HG03064 (cell line): ENCODE results near the gene MYO18B.

Experiments
- ATAC-seq: cut with Tn5 transposase; IDR thresholded peaks from one replicate; pipeline ENCODE4 v1.9.1; 2021; ENCODE audit warnings: low read depth; ENCODE audit not compliant: unreplicated experiment

Gene MYO18B

DNA sequence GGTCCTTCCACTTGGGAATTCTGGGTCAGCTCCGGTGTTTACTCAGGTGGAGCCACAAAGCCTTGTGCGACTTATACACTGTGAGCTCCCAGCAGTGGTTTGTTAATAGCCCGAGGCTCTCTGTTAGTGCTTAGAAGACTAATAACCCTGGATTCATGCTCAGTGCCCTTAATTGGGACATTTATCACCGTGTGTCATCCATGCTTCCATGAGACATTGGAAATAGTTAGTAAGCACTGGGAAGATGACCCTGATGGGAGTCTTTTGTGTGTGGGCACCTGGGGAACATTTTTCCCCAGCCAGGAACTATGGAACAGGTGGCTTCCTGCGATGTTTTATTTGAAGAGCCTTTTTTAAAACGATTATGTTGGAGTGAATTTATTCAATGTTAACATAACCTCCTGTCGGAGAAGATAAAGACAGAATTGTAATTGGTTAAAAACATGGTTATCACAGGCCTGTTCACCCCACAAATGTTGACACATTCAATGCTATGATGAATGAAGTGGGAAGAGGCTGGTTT is 188.9 kb downstream of the MYO18B start:
- no peak for ATAC-seq

GRCh38 chr22:25933158-25933788 is 191.3 kb downstream of the MYO18B start:
- ATAC-seq: no peak

DNA sequence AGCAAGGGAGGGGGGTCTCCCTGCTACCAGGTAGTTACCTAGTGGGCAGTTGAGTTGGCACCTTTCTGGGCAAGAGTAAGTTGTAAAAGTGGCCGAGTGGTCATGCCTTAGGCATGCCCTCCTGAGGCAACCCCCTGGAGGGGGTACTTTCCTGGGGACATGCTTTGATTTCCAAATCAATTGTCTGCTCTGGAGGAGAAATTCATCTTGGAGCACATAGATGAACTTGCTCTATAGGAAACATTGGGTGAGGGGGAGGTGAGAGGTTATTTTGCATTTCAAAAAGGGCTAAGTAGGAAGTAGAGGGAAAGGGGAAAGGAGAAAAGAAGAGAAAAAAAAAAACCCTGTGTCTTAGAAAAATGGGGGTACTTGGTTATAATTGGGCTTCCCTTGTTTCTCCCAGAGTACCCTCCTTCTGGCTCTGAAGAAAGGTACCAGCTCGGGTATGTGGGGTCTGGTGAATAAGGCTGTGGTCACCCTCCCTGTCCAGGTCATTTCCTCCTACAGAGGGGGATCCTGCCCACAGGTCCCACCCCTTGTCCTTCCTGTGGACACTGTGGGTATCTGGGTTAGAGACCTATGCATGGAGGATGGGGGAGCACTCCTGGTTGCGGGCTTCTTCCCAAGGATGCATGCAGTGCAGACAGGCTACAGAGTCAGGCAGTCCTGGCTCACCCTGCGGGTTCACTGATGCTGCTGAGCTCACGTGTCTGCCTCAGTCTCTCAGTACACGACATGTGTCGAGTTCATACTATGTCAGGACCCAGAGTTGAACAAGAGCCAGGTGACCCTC is 193.5 kb downstream of the MYO18B start:
- ATAC-seq: no peak

- no peak for ATAC-seq
Observed at GRCh38 chr22:25938151-25938550, 196.2 kb downstream of the MYO18B start.

GRCh38 chr22:25939384-25939783 is 197.4 kb downstream of the MYO18B start:
- ATAC-seq: no peak

GRCh38 chr22:25940479-25940878 is 198.5 kb downstream of the MYO18B start:
- ATAC-seq: no peak

DNA sequence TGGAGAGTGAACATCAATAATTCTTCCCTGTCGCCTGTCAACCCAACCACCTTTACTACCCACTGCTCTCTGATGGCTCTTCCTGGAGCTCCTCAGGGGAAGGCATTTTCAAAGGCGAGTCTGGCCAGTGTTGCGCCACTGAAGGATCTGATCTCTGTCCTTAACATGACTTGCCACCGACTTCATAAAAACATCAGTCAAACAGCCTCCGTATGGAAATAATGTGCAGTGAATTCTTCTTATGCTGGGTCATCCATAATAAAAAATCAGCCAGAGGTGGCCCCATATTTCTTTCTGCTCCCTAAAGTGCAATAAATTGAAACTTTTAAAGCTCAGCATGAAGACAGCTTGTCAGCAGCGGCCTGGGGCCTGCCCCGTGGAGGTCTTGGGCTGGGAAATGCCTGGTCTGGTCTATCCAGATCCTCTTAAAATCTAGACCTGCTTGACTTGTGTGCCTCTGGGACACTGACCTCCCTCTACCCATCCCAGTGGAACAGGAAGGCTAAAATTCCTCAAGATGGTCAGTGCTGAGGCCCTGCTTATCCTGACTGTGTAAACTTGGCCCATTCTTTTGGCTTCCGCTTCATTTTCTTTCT is 199.5 kb downstream of the MYO18B start:
- ATAC-seq: no peak

- ATAC-seq: no peak
Observed at GRCh38 chr22:25942115-25942855, 200.3 kb downstream of the MYO18B start.

DNA sequence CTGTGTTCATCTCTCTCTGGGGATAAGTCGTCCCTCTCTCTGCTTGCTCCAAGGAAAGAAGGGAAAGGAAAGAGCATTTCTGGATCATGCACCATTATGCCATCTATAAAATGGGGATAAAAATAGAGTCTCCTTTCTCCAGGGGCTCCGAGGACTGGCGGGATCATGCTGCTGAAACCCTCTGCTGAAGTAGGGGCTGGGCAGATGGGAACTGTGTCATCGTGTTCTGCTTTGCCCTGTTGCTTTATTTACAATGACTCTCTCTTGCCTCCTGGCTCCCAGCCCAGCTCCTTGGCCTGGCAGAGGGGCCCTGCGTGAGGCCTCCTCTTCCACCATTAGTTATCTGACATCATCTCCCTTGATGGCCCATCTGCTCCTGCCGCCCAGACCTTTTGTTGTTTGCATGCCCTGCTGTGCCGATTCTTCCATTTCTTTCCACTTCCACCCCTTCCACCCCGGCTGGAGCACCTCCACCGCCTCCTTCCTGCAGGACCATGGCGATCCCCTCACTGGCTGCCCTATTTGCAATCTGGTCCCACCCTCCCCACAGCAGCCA is 200.9 kb downstream of the MYO18B start:
- ATAC-seq: no peak

DNA sequence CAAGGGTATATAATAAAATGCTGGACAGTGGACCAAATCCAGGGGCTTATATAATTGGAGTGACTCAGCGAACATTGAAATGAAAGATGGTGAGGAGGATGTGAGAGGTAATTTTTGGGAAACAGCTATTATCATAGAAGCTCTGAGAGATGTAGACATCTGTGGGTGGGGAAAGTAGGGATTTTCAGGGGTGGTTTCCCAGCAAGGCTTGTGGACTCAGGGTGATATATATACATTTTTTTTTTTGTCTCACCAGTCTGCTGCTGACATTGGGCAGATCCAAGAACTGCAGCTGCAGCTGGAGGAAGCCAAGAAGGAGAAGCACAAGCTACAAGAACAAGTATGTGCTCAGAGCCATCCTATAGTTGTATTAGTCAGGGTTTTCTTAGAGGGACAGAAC is 208.1 kb downstream of the MYO18B start:
- ATAC-seq: no peak

- ATAC-seq: no peak
Observed at GRCh38 chr22:25953276-25953675, 211.3 kb downstream of the MYO18B start.

DNA sequence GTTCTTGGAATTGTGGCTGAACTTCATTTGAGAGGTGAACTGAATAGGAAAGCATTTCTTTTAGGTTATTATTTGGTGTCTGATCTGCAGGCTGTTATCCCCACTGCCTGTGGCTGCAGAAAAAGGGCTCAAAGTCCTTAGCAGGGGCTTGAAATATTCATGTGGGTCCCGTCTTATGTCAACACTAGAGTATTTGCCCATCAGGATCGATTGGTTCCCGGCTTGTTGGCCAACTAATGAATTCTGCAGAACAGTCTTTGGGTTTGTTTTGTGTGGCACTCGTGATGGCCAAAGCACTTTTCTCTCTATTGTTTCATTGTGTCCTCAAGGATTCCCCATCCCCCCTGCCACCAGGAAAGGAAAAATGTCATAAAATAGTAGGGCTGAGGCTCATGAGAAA is 211.9 kb downstream of the MYO18B start:
- ATAC-seq: no peak

DNA sequence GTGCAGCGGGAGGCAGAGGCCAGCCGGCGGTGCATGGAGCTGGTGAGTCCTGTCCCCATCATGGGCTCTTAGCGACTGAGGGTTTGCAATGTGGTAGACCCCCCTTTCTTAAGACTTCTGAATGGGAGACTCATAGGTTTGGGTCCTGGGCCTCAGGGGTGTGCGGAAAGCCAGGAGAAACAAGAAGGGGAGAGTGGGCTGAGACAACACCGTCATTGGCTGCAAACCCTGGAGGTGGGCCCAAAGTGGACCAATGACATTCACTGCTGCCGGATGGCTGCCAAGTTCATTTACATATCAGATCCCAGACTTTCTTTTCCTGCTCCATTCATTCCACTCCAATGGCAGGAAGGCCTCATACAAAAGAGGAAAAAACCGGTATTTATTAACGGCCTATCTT is 213.3 kb downstream of the MYO18B start:
- ATAC-seq: no peak

DNA sequence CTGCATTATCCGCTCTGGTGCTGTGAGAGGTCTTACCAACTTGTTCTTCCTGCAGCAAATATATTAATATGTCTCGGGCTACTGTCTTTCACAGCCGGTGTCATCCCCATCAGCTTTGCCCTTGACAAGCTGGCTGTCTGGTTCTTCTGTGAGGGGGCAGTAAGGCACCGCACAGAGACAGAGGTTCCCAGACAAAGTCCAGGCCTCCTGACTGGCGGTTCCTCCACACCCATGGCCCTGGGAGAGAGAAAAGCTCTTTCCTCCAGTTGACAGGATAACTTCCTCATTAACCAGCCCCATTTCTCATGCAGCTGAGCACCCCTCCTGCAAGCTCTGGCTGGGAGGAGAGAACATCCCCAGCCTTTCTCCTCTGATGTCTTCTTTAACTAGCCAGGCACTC is 214.8 kb downstream of the MYO18B start:
- no peak for ATAC-seq

DNA sequence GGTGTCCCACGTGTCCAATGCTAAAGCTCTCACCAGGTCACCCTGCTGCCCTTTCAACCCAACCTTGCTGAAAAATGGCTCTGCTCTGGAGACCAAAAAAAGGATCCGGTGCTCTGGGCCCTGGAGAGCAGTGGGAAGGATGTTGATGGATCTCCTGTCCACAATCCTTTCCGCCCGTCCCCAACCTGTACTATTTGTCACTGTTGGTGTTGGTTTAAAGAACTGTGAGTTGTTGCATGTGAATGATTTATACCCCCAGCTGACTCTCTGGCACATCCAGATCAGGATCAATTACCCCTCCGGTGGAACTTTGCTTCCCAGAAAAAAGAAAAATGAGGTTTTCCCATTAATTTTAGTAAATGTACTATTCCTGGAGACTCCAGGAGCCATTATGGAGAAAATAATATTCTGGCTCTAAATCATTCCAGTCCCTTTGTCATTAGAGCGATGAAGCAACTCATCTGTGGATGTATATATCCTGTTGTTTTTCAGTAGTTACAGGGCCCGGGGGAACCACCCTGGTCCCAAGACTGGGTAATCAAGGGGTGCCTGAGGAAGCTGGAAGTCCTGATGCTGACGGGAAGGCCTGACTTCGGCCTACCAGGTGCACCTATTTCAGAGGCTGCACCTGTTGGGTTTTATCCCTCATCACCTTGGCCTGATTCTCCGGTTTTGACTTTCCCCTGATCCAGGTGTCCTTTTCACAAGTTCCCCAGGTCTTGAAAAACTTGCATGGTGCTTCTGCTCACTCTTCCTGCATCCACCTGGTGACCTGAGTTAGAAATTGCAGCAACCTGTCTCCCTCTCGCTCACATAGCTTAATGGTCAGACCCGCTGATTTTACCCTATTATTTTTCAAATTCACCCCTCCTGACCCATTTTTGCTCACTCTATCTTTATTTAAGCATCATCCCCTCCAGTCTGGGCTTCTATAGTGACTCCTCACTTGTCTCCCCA is 218.1 kb downstream of the MYO18B start:
- ATAC-seq: no peak

DNA sequence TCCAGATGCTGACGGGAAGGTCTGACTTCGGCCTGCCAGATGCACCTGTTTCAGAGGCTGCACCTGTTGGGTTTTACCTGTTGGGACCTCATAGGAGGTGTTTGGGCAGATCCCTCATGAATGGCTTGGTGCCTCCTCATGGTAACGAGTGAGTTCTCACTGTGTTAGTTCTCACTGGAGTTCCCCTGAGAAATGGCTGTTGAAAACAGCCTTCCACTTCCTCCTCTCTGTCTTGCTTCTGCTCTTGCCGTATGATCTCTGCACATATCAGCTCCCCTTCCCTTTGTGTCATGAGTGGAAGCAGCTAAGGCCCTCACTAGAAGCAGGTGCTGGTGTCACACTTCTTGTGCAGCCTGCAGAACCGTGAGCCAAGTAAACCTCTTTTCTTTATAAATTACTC is 219.7 kb downstream of the MYO18B start:
- ATAC-seq: no peak

DNA sequence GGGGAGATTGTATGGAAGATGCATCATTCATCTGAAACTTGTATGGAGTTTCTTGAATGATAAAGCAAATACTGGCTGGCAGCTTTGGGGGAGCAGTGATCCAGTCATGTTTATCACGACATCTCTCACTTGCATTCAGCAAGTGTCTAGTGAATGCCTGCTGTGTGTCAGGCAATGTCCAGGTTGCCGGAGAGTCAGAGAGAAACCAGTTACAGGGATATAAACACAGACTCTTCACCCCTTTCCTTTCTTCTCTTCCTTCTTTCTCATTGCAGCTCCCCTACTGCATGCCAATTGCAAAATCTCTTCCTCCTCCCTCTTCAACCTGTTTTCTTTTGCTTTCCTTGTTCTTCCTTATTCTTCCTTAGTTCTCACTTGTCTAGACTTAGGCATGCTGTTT is 220.7 kb downstream of the MYO18B start:
- ATAC-seq: no peak

DNA sequence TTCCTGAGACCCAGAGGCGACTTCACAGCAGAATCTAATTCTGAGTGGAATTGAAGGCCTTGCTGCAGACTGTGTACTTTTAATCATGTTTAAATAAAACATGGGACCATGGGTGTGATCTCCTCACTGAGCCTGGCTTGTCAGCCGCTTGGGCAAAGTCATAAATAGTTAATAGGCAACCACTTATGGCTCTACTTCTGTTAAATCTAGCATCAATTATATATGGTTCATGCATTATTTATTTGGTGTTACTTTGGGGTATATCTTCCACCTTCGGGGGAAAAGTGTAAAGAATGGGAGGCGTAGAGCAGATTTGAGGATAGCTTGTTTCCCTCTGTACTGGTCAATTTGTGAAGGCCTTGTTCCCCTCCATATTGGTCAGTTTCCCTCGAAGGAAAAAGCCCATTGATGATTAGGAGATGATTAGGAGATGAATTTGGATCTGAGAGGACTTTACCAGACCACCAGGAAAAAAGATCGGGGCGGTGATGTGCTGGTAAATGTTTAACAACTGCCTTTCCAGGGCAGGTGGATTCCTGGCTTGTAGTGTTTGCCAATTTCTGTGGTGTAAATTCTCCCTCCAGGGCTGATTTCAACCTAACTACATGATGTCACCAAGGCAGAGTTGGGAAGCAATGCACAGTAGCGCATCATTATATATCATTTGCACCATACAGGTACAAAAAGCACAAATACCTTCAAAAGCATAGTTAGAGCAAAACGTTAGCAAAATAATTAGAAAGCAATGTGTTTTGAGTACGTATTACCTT is 223.2 kb downstream of the MYO18B start:
- no peak for ATAC-seq

DNA sequence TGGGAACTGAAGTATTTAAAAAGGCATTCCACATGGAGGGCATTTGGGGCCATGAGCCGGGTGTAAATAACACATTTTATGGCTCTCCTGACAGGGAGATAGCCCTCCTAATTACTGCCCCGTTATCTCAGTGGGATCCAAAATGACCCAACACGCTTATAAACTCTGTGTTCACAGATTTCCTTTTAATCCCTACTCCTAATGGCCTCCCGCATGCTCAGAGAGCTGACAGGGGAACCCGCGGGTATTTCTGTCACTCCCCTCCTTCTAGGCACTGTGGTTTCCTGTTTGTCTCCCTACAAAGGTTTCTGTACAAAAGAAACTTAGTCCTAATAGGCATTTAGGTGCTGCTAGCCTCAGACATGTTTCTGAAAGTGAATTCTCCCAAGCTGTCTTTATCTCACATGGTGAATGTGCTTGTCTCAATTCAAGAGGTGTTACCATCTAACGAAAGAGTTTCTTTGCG is 224.5 kb downstream of the MYO18B start:
- ATAC-seq: no peak
